PC-9 (cell line): Measurements from ENCODE around the gene SMAD6. TPM values are rescaled to one million over a fixed set of nuclear protein-coding genes. Genes with fewer than 3 reads are reported as not detected.
A peak's percentile ranks its signal among the peaks of the same experiment; 100 is the strongest.

ENCODE experiments used
- BruUV-seq: library from RNA; stranded (reverse); fragments of 400-500 nt; replicated peaks from 2 replicates; lab custom pipeline; 2021; lab: Mats Ljungman, UMichigan
- CTCF ChIA-PET: fragments of 300-600 bp; sonication (Branson Sonifier 250); formaldehyde crosslinking; loops from one replicate; lab custom pipeline; 2022; ENCODE audit warnings: antibody characterized with exemption; lab: Charles Lee
- POLR2A ChIA-PET: fragments of 300-600 bp; sonication (Branson Sonifier 250); formaldehyde crosslinking; loops from one replicate; lab custom pipeline; 2022; ENCODE audit warnings: antibody characterized with exemption; ENCODE audit not compliant: unreplicated experiment; lab: Charles Lee
- DNase-seq, 2 experiments: peaks; one replicate each; pipeline versions ENCODE4 v3.0.0 to v3.0.0-alpha.2; 2015 to 2022; ENCODE audit warnings: mixed read lengths in 1 of 2
- H2AFZ ChIP-seq: fragments of 200-600 bp; sonication (generic); 2 replicates; pipeline ENCODE4 v1.8.1; 2017; ENCODE audit warnings: antibody characterized with exemption
- H3F3A ChIP-seq: fragments of 200-600 bp; sonication (generic); 2 replicates; pipeline ENCODE4 v1.8.1; 2017; ENCODE audit warnings: antibody characterized with exemption, mild to moderate bottlenecking, low read depth; ENCODE audit not compliant: insufficient read depth
- H3K27ac ChIP-seq: fragments of 200-600 bp; sonication (generic); 2 replicates; pipeline ENCODE4 v1.6.1; 2016; ENCODE audit warnings: mixed run types
- H3K27me3 ChIP-seq: fragments of 200-600 bp; sonication (generic); 2 replicates; pipeline ENCODE4 v1.6.1; 2016; ENCODE audit warnings: low read depth, mixed run types; ENCODE audit not compliant: insufficient read depth
- H3K36me3 ChIP-seq: fragments of 200-600 bp; sonication (generic); 2 replicates; pipeline ENCODE4 v1.6.1; 2016; ENCODE audit warnings: low read depth, mixed run types
- H3K4me1 ChIP-seq: fragments of 200-600 bp; sonication (generic); replicated peaks from 2 replicates; pipeline ENCODE4 v1.6.1; 2016; ENCODE audit warnings: mixed run types; ENCODE audit not compliant: insufficient read depth
- H3K4me2 ChIP-seq: fragments of 200-600 bp; sonication (generic); 2 replicates; pipeline ENCODE4 v1.6.1; 2017; ENCODE audit warnings: mixed run types
- H3K4me3 ChIP-seq: fragments of 200-600 bp; sonication (generic); 2 replicates; pipeline ENCODE4 v1.6.1; 2016; ENCODE audit warnings: mixed run types
- H3K79me2 ChIP-seq: fragments of 200-600 bp; sonication (generic); 2 replicates; pipeline ENCODE4 v1.6.1; 2017; ENCODE audit warnings: low read depth, mixed run types
- H3K9me2 ChIP-seq: fragments of 200-600 bp; sonication (generic); 2 replicates; pipeline ENCODE4 v1.8.1; 2017; ENCODE audit warnings: mild to moderate bottlenecking; ENCODE audit not compliant: insufficient read depth
- H3K9me3 ChIP-seq: fragments of 200-600 bp; sonication (generic); 2 replicates; pipeline ENCODE4 v1.8.1; 2016; ENCODE audit warnings: low read depth; ENCODE audit not compliant: insufficient read depth
- H4K20me1 ChIP-seq: fragments of 200-600 bp; sonication (generic); 2 replicates; pipeline ENCODE4 v1.8.1; 2017; ENCODE audit not compliant: insufficient read depth
- EZH2 ChIP-seq: fragments of 200-600 bp; sonication (generic); IDR thresholded peaks from 2 replicates; pipeline ENCODE4 v1.8.0; 2017; ENCODE audit warnings: antibody characterized with exemption, low read depth
- intact Hi-C: fragments of 100-400 bp; cut with micrococcal nuclease; formaldehyde crosslinking; loops from one replicate; pipeline ENCODE4 v1.10.0; 2022; ENCODE audit not compliant: unreplicated experiment
- total RNA-seq: library from RNA; stranded (reverse); gene quantifications from 2 replicates; pipeline ENCODE4 v1.2.3, GENCODE V29; 2021
- TF ChIP-seq, protein P1 (sequence below): fragments of 200-600 bp; sonication (generic); conservative IDR thresholded peaks from 2 replicates; pipeline ENCODE4 v1.6.1; 2017; ENCODE audit warnings: mixed run types, antibody characterized with exemption, mild to moderate bottlenecking, moderate library complexity

The SMAD6 gene
- total RNA-seq, 1 experiment from 2014 or later: 7.1 TPM

DNA sequence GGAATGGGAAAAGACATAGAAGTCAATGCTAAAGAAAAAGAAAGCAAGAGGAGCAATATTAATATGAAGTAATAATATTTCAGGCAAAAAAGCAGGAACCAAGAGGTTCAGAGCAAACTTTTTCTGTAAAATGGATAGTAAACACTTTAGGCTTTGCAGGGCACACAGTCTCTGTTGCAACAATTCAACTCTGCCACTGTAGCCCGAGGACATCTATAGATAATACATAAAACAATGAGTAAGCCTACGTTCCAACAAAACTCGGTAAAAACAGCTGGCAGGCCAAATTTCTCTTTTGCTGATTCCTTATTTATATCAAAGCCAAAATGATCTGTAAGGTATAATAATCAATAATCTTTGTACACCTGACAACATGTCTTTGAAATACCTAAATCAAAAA, 56.8 kb downstream of the SMAD6 start:
- Histone ChIP-seq H3K9me2 (no peaks in the 10 kb centered on the region), H3K27ac (peak overlapping the region; percentile 55), H4K20me1 (no peaks in the 10 kb centered on the region), H3K4me1 (peaks cover 68% of the 10 kb centered on the region), H3F3A (peaks cover 28% of the 10 kb centered on the region), H3K4me2 (peak overlapping the region; percentile 59), H2AFZ (no peak overlapping the region), H3K9me3 (peaks cover 7% of the 10 kb centered on the region), H3K4me3 (peak overlapping the region; percentile 19; the same call in 1 of the 2 replicates), H3K27me3 (no peaks in the 10 kb centered on the region), H3K79me2 (0 out of 2 replicates have a peak, but pooled peaks cover 7% of the 10 kb centered on the region), H3K36me3 (no peaks in the 10 kb centered on the region; the same call in 1 of the 2 replicates)
- POLR2A ChIA-PET: interaction anchor here (0.6 to 0.7 kb wide), 2 partner anchors 39 to 760 kb away, joined by 4 to 6 read pairs; no protein-coding TSS in a partner anchor
- intact Hi-C loops: no loop called here
- DNase-seq: peak in 1 of 2 experiments; percentile 69
- TF ChIP-seq EZH2: no peak
- TF ChIP-seq, protein P1, sequence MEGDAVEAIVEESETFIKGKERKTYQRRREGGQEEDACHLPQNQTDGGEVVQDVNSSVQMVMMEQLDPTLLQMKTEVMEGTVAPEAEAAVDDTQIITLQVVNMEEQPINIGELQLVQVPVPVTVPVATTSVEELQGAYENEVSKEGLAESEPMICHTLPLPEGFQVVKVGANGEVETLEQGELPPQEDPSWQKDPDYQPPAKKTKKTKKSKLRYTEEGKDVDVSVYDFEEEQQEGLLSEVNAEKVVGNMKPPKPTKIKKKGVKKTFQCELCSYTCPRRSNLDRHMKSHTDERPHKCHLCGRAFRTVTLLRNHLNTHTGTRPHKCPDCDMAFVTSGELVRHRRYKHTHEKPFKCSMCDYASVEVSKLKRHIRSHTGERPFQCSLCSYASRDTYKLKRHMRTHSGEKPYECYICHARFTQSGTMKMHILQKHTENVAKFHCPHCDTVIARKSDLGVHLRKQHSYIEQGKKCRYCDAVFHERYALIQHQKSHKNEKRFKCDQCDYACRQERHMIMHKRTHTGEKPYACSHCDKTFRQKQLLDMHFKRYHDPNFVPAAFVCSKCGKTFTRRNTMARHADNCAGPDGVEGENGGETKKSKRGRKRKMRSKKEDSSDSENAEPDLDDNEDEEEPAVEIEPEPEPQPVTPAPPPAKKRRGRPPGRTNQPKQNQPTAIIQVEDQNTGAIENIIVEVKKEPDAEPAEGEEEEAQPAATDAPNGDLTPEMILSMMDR: no peak
- BruUV-seq: no TSS peak
- CTCF ChIA-PET: interaction anchor here (0.5 kb wide), 1 partner anchor 111 kb away, joined by 3 read pairs; no protein-coding TSS in a partner anchor

DNA sequence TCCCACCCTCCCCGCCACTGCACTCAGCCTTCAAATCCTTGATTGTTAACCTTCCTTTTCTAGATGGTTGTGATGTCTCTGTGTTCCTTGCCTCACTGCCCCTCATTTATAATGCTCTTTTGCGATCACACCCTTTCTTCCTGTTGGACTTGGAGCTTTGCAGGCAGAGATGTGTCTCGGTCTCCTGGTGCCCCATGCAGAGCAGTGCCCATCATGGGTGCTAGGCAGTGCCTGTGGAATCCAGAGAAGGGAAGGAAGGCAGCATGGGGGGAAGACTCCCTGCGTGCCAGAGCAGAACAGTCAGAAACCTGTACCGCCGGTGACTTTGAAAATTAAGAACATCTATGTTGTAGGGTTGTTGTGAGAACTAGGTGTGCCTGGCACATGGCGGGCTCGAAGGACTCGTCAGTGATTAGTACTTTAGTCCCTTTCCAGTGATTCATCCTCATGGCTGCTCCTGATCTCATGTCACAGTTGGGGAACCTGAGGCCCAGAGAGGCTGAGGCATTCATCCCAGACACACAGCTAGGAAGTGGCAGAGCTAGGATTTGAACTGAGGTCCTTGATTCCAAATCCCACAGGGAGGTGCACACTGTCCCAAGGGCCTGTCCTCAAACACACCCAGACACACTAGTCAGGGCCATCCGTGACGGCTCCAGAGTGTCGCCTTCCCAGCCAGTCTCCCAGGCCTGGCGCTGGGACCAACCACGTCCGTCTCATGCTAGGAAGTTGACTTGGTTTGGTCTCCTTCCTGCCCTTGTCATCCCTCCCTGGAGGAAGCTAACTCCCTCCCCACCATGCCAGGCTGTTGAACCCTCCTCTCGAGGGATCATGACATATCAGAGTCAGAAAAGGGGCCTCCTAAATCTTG, 58.3 kb downstream of the SMAD6 start:
- Histone ChIP-seq H3K4me1 (peaks cover 83% of the 10 kb centered on the region), H3K27ac (no peak overlapping the region), H3K4me2 (0 out of 2 replicates have a peak overlapping the region, but pooled peaks have one; percentile 10), H3F3A (peaks cover 41% of the 10 kb centered on the region), H3K9me3 (peaks cover 2% of the 10 kb centered on the region), H3K79me2 (0 out of 2 replicates have a peak, but pooled peaks cover 4% of the 10 kb centered on the region), H2AFZ (no peak overlapping the region), H3K4me3 (no peak overlapping the region), H3K27me3 (no peaks in the 10 kb centered on the region), H3K9me2 (no peaks in the 10 kb centered on the region), H3K36me3 (no peaks in the 10 kb centered on the region), H4K20me1 (no peaks in the 10 kb centered on the region)
- DNase-seq: no peak
- CTCF ChIA-PET: no interaction called here
- no TSS peak for BruUV-seq
- POLR2A ChIA-PET: no interaction called here
- intact Hi-C loops: no loop called here
- no peak for TF ChIP-seq EZH2
- TF ChIP-seq, protein P1: no peak

DNA sequence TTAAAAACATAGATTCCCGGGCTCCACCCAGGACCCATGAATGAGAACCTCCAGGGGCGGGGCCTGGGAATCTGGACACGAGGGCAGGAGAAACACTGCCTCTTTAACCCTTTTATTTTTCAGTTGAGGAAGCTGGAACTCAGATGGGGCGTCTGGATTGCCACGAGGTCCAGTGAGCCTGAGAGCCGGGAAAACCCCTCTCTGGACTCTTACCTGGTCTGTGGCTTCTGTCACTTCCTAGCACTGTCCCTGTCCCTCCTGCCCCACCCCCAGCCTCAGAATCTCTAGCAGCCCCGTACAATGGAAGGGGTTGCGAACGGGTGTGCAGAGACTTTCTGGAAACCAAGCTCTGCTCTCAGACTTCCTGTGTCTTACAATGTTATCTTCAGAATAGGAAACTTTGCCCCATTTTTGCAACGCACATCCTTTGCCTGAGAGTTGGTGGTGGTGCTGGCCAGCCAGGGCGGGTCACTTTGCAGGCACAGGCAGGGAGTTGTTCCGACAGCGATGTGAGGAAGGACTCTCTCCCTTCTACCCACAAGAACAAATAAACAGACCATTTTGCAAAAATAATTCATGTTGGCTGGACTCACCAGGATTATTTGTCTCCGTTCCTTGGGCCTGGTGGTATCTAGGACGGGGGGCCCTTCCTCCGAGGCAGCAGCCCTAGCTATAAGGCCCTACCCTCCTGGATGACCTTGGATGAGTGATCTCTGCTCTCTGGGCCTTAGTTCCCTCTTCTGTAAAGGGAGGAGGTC, 59.1 kb downstream of the SMAD6 start:
- peaks cover 45% of the 10 kb centered on the region for H3F3A ChIP-seq
- no peaks in the 10 kb centered on the region for H3K9me2 ChIP-seq
- H2AFZ ChIP-seq: no peak overlapping the region
- POLR2A ChIA-PET: no interaction called here
- no peak for TF ChIP-seq EZH2
- TF ChIP-seq, protein P1: no peak
- no peaks in the 10 kb centered on the region for H4K20me1 ChIP-seq
- no peaks in the 10 kb centered on the region for H3K27me3 ChIP-seq
- no peaks in the 10 kb centered on the region for H3K9me3 ChIP-seq
- 0 out of 2 replicates have a peak, but pooled peaks cover 4% of the 10 kb centered on the region for H3K79me2 ChIP-seq
- intact Hi-C loops: no loop called here
- DNase-seq: no peak
- H3K4me3 ChIP-seq: no peak overlapping the region
- H3K4me2 ChIP-seq: peak overlapping the region; percentile 10; the same call in 1 of the 2 replicates
- CTCF ChIA-PET: no interaction called here
- H3K36me3 ChIP-seq: no peaks in the 10 kb centered on the region
- H3K27ac ChIP-seq: no peak overlapping the region
- no TSS peak for BruUV-seq
- H3K4me1 ChIP-seq: peaks cover 88% of the 10 kb centered on the region
